Measurements from ENCODE around the gene FBXO8.
"Not testable (repeated sequence)": the region's sequence is repeated elsewhere in the genome, so short reads cannot be mapped to it uniquely, and the experiment has no call there.

The FBXO8 gene

DNA sequence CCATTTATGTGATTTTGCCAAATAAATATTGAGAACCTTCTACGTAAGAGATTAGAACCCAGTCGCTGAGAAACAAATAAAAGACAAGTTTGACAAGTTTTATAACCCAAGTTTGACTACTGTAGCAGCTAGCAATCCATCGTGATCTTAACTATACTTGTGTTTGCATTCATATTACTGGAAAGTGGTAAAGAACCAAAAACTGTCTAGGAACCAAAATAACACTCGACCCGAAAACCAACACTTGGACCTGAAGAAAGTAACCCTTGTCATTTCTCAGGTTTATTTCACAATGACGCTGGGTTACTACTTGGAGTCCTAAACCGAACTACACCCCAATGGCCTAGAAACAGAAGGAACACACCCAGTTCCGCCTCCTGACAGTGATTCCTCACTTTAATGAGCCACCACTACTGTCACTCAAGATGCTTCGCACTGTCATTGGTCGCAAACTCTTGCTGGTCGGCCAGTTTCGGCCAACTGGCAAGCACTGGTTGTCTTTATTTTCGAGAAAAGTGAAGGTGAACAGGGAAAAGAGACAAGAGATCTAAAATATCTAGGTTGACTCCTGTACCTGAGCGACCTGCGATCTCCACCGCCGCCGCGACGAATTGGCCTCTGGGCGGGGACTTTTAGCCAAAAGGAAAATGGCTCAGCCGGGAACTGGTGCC lies 496 bp downstream of the FBXO8 start:
- peak; percentile 86 for DNase-seq

- DNase-seq: no peak
Measured at GRCh38 chr4:174281901-174282300, 1.6 kb downstream of the FBXO8 start.

DNA sequence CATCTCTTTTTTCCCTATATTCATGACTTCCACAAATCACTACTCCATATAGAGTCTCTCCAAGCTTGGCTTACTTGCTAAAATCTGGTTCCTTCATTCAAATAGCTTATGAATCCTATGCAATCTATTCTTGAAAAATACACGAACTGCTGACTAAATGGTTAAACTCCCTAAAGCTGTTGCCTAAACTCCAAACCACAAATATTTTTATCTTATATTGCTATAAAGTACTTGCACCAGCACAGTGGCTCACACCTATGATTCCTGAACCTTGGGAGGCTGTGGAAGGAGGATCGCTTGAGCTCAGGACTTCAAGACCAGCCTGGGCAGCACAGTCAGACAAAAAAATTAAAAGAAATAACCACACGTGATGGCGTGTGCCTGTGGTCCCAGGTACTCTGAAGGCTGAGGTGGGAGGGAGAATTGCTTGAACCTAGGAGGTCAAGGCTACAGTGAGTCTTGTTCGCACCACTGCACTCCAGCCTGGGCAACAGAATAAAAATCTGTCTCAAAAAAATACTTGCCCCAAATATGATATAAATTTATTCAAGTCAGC lies 2.2 kb downstream of the FBXO8 start:
- DNase-seq: no peak

DNA sequence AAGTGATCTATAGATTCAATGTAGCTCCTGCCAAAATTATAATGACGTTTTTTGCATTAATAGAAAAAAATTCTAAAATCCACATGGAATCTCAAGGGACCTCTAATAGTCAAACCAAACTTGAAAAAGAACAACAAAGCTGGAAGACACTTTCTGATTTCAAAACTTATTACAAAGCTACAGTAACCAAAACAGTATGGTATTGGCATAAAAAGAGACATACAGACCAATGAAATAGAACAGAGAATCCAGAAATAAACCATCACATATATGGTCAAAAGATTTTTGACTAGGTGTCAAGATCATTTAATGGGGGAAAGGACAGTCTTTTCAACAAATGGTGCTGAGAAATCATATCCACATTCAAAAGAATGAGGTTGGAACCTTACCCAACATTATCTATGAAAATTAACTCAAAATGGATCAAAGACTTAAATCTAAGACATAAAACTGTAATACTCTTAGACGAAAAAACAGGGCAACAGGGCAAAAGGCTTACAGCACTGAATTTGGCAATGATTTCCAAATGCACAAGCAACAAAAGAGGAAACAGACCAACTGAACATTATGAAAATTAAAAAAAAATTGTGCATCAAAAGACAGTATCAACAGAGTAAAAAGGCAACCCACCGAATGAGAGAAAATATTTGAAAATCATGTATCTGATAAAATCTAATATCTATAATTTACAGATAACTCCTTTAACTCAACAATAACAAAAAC lies 3.9 kb downstream of the FBXO8 start:
- no peak for DNase-seq

GRCh38 chr4:174278467-174278866 lies 5.0 kb downstream of the FBXO8 start:
- DNase-seq: no peak

DNA sequence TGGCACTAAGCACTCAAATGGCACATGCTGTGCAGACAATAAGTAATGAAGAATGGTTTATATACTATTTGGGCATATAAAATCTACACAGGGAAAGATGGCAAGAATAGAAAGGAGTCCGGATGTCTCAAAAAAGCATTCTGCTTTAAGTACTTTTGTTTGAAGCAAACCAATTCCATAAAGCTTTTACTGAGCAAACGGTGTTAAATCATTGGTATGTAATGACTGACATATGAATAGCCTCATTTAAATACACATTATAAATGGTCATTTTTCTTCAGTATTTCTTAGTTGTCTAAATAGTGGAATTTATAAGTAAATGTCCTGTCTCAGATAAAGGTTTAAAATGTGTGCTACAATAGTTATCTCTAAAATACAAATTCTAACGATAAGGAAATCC lies 6.0 kb downstream of the FBXO8 start:
- DNase-seq: no peak

DNA sequence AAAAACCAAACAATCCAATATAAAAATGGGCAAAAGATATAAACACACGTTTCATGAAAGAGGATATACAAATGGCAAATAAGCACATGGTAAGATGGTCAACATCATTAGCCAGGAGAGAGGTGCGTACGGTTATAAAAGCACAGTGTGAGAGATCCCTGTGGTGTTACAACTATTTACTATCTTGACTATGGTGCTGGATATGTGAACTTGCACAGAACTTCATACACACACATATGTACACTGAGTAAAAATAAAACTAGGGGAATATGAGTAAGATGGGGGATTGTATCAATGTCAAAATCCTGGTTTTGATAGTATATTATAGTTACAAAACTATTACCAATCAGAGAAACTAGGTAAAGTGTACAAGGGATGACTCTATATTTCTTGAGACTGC lies 8.4 kb downstream of the FBXO8 start:
- no peak for DNase-seq

DNA sequence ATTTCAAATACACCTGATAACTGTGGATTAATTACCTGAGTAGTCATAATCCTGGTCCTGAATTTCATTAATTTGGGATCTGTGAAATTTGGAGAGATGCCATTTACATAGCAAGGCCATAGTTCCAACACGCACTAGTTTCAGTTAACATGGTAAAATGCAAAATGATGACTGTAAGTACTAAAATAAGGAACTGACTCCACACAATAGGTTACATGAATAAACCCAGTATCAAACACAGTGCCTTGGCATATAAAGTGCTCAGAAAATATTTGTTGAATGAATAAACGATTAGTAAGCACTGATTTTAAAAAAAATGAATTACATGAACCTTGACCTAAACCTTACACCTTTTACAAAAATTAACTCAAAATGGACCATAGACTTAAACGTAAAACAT lies 9.0 kb downstream of the FBXO8 start:
- peak; percentile 7 for DNase-seq

DNA sequence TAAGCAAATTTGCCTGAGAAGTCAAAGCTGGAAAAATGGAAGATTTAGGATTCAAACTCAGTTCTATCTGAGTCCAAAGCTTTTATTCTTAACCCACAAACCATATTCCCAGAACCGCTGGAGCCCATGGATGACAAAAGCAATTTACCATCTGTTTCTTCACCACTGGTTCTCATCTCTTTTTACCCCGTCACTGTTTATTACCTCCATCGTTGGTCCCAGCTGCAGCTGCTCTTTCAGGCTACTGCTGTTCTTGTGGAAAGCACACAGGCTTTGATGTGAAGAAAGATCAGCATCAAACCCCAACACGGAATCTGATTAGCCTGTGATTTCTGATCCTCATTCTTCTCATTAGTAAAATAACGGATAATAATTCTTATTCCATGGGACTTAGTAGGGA lies 9.5 kb downstream of the FBXO8 start:
- no peak for DNase-seq

GRCh38 chr4:174266416-174266815 lies 17.1 kb downstream of the FBXO8 start:
- DNase-seq: no peak

GRCh38 chr4:174265916-174266315 lies 17.6 kb downstream of the FBXO8 start:
- no peak for DNase-seq

GRCh38 chr4:174263445-174263736 lies 20.1 kb downstream of the FBXO8 start:
- DNase-seq: no peak

GRCh38 chr4:174262624-174263444 lies 20.6 kb downstream of the FBXO8 start:
- no peak for DNase-seq

DNA sequence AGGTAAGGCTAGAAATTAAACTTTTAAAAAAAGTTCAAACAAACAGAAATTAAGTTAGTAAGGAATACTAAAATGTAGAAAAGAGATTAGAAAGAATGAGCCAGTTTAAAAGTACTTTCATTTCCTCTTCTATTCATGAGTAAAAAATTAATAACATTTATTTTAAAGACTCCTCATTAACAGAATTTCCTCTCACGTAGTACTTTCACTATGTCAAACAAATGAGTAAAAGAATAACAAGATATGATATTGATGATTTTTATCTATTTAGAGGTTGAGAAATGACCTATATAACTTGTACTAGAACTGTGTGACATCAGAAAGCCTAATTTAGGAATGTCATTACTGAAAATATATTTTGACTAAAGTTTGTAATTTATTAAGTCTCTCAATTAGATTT lies 22.0 kb downstream of the FBXO8 start:
- not testable (repeated sequence) for DNase-seq

GRCh38 chr4:174260099-174260498 lies 23.4 kb downstream of the FBXO8 start:
- peak; percentile 48 for DNase-seq

DNA sequence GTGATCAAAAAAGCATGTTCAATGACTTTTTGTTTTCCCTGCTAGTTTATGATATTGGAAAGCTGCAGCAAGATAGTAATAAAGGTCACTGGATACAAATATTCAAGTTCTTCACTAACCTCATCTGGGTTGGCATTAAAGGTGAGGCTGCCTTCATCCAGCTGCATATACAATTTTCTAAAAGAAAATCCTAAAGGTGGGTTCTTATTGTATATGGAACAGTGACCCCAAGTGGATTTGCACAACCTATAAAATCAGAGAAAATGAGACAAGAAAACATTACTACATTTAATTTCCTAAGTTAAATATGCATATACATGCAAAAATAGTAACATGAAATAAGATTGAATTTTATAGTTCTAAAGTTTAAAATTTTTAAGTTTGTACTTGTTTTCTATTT lies 23.9 kb downstream of the FBXO8 start:
- no peak for DNase-seq

DNA sequence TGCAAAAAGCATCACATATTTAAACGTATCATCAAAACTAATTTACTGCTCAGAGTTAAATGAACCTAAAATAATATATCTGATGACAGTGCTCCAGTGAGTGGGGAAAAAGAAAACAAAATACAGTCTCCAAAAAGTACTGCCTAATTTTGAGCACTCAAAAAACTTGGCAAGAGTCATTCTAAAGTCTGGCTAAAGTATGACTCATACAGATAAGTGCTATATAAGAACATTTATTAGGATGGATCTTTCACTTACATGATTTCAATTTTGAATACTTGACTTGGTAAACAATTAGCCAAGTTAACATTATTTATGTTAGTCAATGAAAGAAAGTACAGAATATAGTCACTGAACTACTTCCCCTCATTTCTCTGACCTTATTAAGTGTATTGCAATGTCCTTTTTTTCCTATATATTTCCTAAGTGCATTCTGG lies 27.2 kb downstream of the FBXO8 start:
- peak; percentile 44 for DNase-seq

DNA sequence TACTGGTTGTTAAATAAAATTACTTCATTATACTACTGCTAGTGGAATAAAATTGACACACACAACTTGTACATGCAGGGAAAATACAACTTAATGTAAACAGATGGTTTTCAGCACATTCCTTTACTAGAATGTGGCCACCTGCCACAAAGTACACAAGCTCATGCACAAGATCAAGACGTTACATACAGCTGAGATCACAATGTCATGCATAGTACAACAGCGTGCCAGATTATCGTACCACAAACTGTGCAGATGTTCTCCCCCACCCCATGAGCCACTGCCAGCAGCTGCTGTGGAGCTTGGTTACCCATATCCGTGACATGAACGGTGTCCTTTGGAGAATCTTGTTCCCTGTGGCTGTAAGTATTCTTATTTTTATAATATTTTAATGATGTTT lies 27.7 kb downstream of the FBXO8 start:
- DNase-seq: peak; percentile 74

- no peak for DNase-seq
Measured at GRCh38 chr4:174255374-174255773, 28.1 kb downstream of the FBXO8 start.

GRCh38 chr4:174254613-174255012 lies 28.9 kb downstream of the FBXO8 start:
- DNase-seq: no peak

- DNase-seq: no peak
Measured at GRCh38 chr4:174252412-174252811, 31.1 kb downstream of the FBXO8 start.

GRCh38 chr4:174248407-174248806 lies 35.1 kb downstream of the FBXO8 start:
- DNase-seq: no peak

GRCh38 chr4:174245714-174246113 lies 37.8 kb downstream of the FBXO8 start:
- no peak for DNase-seq

DNA sequence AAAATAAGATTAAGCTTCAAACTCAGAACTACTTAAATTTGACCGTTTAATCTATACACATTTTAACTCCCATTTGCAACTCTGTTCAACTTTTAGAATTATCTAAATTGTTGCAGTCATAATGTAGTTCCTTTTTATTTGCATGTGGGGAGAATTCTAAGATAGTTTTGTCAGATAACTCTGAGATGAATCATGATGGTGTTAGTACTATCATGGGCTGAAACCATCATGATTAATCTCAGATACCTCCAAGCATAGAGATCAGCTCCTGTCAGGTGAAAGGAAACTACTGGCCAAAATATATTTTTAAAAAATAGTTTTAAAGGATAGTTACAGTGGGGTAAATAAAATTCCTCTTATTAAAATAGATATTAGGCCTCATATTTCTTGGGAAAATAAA lies 39.0 kb downstream of the FBXO8 start:
- DNase-seq: peak; percentile 22

Data from HCEC 1CT (cell line).